Activated naive CD8-positive, alpha-beta T cell treated with anti-CD3 and anti-CD28 coated beads for 36 hours (primary cell): ENCODE results near the gene AGAP1. TPM values are rescaled to one million over a fixed set of nuclear protein-coding genes. Genes with fewer than 3 reads are reported as not detected.

Experiments
- DNase-seq: peaks from one replicate; pipeline ENCODE4 v3.0.0; 2021
- H3K27ac Mint-ChIP-seq: one replicate; pipeline ENCODE4 v1.8.0; 2022; ENCODE audit warnings: mild to moderate bottlenecking, moderate library complexity, mixed read lengths
- H3K27me3 Mint-ChIP-seq: one replicate; pipeline ENCODE4 v1.8.0; 2022; ENCODE audit warnings: mild to moderate bottlenecking, mixed read lengths
- H3K36me3 Mint-ChIP-seq: one replicate; pipeline ENCODE4 v1.8.0; 2021; ENCODE audit warnings: mild to moderate bottlenecking, mixed read lengths
- H3K4me1 Mint-ChIP-seq: one replicate; pipeline ENCODE4 v1.8.0; 2021; ENCODE audit warnings: mixed read lengths
- H3K4me3 Mint-ChIP-seq: one replicate; pipeline ENCODE4 v1.8.0; 2022; ENCODE audit warnings: mild to moderate bottlenecking, moderate library complexity, mixed read lengths
- H3K9me3 Mint-ChIP-seq: one replicate; pipeline ENCODE4 v1.8.0; 2022; ENCODE audit warnings: mixed read lengths
- total RNA-seq, 2 experiments: library from RNA; stranded (reverse); gene quantifications; one replicate each; pipeline ENCODE4 v1.2.3, GENCODE V29; 2021

Gene AGAP1
- total RNA-seq, 2 experiments from 2014 or later, result 0.89 to 1.4 TPM

GRCh38 chr2:235626658-235627057, 132.8 kb downstream of the AGAP1 start:
- no peak for DNase-seq
- Mint-ChIP-seq H3K4me3 (no peak overlapping the region), H3K4me1 (no peaks in the 10 kb centered on the region), H3K27me3 (peaks cover 5% of the 10 kb centered on the region), H3K27ac (no peak overlapping the region), H3K36me3 (no peaks in the 10 kb centered on the region), H3K9me3 (no peaks in the 10 kb centered on the region)

DNA sequence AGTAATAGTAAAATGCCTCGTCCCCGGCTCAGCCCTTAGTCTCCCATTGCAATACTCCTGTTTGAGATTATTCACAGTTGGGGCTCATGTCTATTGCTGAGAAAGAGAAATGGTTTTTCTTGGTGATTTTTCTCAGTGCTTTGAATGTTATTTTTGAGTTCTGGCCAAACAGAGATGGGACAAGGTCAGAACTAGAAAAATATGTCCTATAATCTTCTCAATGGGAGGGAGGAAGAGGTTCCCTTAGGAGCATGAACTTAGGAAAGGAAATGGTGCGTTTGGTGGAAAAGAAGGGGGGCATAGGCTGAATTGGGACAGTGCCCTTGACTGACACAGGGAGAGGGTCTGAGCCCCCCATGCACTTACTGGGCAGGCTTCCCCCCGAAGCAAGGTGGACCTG, 133.8 kb downstream of the AGAP1 start:
- no peaks in the 10 kb centered on the region for H3K4me1 Mint-ChIP-seq
- H3K27me3 Mint-ChIP-seq, result peaks cover 8% of the 10 kb centered on the region
- no peaks in the 10 kb centered on the region for H3K36me3 Mint-ChIP-seq
- DNase-seq, result no peak
- H3K9me3 Mint-ChIP-seq, result no peaks in the 10 kb centered on the region
- no peak overlapping the region for H3K27ac Mint-ChIP-seq
- no peak overlapping the region for H3K4me3 Mint-ChIP-seq

- Mint-ChIP-seq H3K27ac (no peak overlapping the region), H3K36me3 (no peaks in the 10 kb centered on the region), H3K9me3 (no peaks in the 10 kb centered on the region), H3K4me1 (no peaks in the 10 kb centered on the region), H3K27me3 (peaks cover 11% of the 10 kb centered on the region), H3K4me3 (no peak overlapping the region)
- no peak for DNase-seq
Observed at GRCh38 chr2:235630718-235631296, 137.0 kb downstream of the AGAP1 start.

DNA sequence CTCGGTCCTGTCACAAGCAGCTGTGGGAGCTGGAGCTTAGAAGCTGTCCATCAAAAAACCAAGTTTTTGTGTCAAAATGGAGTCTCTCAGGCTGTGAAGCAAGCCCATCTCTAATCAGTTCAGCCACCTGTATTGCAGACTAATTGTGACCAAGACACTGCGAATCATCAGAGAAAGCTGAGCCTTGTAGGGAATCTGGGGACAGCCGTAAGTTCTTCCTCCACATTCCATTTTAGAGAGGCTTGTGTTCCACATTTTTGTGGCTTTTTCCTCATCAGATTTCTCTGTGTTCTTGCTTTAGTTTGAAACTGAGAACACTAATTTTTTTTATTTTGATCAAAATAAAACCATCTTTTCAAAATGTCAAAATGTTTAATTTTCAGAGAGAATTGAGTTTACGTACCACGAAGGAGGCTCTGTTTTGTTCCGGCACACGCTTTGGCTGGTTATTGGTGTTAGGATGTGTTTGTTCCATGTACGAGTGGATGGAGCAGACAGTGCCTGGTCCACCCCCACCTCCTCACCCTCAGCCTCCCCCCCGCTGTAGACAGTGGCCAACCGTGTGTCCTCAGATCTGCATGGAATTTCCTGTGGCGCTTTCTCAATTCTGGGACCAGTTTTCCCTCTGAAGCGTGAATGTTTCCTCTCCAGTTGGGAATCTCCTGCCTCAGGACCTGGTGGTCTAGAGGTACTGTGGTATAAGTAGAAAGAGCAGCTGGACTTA, 140.8 kb downstream of the AGAP1 start:
- peaks cover 14% of the 10 kb centered on the region for H3K27me3 Mint-ChIP-seq
- H3K36me3 Mint-ChIP-seq, result no peaks in the 10 kb centered on the region
- no peak for DNase-seq

GRCh38 chr2:235636546-235636945, 142.7 kb downstream of the AGAP1 start:
- no peak overlapping the region for H3K4me3 Mint-ChIP-seq
- H3K27me3 Mint-ChIP-seq, result peaks cover 19% of the 10 kb centered on the region
- H3K4me1 Mint-ChIP-seq, result peaks cover 2% of the 10 kb centered on the region
- H3K9me3 Mint-ChIP-seq, result no peaks in the 10 kb centered on the region
- no peaks in the 10 kb centered on the region for H3K36me3 Mint-ChIP-seq
- DNase-seq, result no peak
- no peak overlapping the region for H3K27ac Mint-ChIP-seq

More for the DNA sequence above, 140.8 kb downstream of the AGAP1 start:
- no peaks in the 10 kb centered on the region for H3K9me3 Mint-ChIP-seq
- H3K27ac Mint-ChIP-seq, result no peak overlapping the region
- no peaks in the 10 kb centered on the region for H3K4me1 Mint-ChIP-seq
- no peak overlapping the region for H3K4me3 Mint-ChIP-seq

DNA sequence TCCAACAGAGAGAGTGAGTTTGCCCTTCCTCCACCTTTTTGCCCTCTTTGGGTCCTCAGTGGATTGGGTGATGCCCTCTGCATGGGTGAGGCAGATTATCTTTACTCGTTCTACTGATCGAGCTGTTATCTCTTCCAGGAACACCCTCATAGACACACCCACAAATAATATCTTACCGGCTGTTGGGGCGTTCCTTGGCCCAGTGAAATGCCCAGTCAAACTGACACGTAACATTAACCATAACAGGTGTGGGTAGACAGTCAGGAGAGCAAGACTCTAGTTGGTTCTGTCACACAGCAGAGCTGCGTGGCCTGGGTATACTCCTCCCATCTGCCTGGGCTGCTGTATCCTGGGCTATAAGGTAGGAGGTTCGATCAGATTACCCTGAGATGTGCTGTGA, 144.1 kb downstream of the AGAP1 start:
- H3K36me3 Mint-ChIP-seq, result no peaks in the 10 kb centered on the region
- peaks cover 20% of the 10 kb centered on the region for H3K27me3 Mint-ChIP-seq
- peaks cover 2% of the 10 kb centered on the region for H3K4me1 Mint-ChIP-seq
- no peak for DNase-seq
- H3K4me3 Mint-ChIP-seq, result no peak overlapping the region
- H3K27ac Mint-ChIP-seq, result no peak overlapping the region
- no peaks in the 10 kb centered on the region for H3K9me3 Mint-ChIP-seq

GRCh38 chr2:235638541-235639427, 144.9 kb downstream of the AGAP1 start:
- Mint-ChIP-seq H3K27ac (no peak overlapping the region), H3K4me1 (peaks cover 2% of the 10 kb centered on the region)

DNA sequence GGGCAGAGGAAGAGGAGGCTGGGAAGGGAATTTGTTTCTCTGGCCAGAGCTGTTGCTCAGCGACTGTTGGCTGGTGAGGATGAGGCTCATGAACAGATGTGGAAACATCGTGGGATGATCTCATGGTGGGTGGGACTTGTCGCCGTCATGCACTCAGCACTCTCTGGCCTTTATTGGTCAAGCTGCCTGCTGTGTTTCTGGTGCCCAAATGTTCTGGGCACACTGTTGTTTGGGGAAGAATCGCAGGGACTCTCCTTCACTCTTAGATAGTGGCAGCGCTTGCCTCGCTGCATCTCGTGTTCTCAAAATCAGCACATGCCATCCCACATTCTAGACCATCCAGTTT, 145.6 kb downstream of the AGAP1 start:
- H3K27me3 Mint-ChIP-seq, result peaks cover 17% of the 10 kb centered on the region
- no peak overlapping the region for H3K27ac Mint-ChIP-seq
- DNase-seq, result no peak
- H3K9me3 Mint-ChIP-seq, result no peaks in the 10 kb centered on the region
- H3K4me1 Mint-ChIP-seq, result peaks cover 2% of the 10 kb centered on the region
- no peaks in the 10 kb centered on the region for H3K36me3 Mint-ChIP-seq
- H3K4me3 Mint-ChIP-seq, result no peak overlapping the region

More at GRCh38 chr2:235638541-235639427, 144.9 kb downstream of the AGAP1 start:
- H3K27me3 Mint-ChIP-seq, result peaks cover 17% of the 10 kb centered on the region
- H3K36me3 Mint-ChIP-seq, result no peaks in the 10 kb centered on the region
- H3K4me3 Mint-ChIP-seq, result no peak overlapping the region
- no peak for DNase-seq
- H3K9me3 Mint-ChIP-seq, result no peaks in the 10 kb centered on the region

GRCh38 chr2:235639885-235640284, 146.0 kb downstream of the AGAP1 start:
- no peak overlapping the region for H3K27ac Mint-ChIP-seq
- peaks cover 2% of the 10 kb centered on the region for H3K4me1 Mint-ChIP-seq
- no peaks in the 10 kb centered on the region for H3K36me3 Mint-ChIP-seq
- peaks cover 17% of the 10 kb centered on the region for H3K27me3 Mint-ChIP-seq
- H3K4me3 Mint-ChIP-seq, result no peak overlapping the region
- H3K9me3 Mint-ChIP-seq, result no peaks in the 10 kb centered on the region
- no peak for DNase-seq

DNA sequence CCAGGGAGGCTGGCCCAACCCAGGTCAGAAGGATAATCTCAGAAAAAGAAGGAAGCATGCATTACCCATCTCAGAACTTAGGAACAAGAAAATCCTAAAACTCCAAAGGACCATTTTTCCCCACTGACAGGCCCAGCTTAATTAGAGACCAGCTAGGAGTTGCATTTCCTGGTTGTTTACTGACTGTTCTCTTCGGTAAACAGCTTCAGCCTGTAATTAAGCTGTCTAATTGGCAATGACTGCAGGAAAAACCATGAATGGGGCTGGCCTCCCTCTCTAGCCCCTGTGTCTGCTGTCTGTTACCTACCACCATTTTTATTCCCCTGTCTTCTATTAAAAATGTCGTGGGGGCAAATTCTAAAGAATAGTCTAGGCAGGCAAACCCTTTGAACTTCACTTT, 146.5 kb downstream of the AGAP1 start:
- Mint-ChIP-seq H3K27me3 (peaks cover 17% of the 10 kb centered on the region), H3K36me3 (no peaks in the 10 kb centered on the region), H3K9me3 (no peaks in the 10 kb centered on the region), H3K27ac (no peak overlapping the region), H3K4me3 (no peak overlapping the region), H3K4me1 (peaks cover 2% of the 10 kb centered on the region)
- no peak for DNase-seq

DNA sequence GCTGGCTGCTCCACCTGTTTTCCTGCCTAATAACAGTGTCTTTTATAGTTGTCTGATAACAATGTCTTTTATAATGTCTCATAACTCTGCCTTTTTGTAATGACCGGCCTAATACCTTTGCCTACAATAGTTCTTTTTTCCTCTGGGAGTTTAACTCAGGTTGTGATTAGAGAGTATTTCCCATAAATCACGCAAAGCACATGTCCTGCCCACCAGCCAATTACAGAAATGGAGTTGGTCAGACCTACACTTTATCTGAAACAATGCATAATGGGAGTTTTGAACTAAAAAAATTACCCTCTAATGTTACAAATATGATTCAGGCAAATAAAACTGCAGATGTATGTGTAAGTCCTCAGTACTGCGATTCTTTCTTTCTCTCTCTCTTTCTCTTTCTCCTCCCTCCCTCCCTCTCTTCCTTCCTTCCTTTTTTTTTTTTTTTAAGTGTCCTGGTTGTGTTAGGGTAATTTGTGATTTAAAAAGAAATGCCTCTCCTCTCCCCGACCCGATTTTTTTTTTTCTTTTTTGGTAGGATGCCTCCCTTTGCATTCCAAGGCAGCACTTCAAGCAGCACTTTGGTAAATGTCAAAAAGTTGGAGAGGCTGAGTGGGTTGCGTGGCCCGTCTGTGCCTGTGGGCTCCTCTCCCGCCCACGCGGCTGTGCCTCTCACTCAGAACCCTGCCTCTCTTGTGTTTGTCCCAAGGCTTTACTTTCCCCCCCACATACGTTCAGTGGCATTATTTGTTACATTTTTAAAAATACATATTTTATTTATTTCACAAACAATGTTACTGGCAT, 147.3 kb downstream of the AGAP1 start:
- H3K36me3 Mint-ChIP-seq, result no peaks in the 10 kb centered on the region
- H3K4me3 Mint-ChIP-seq, result no peak overlapping the region
- no peak overlapping the region for H3K27ac Mint-ChIP-seq
- H3K9me3 Mint-ChIP-seq, result no peaks in the 10 kb centered on the region
- peaks cover 2% of the 10 kb centered on the region for H3K4me1 Mint-ChIP-seq
- peaks cover 17% of the 10 kb centered on the region for H3K27me3 Mint-ChIP-seq
- no peak for DNase-seq

DNA sequence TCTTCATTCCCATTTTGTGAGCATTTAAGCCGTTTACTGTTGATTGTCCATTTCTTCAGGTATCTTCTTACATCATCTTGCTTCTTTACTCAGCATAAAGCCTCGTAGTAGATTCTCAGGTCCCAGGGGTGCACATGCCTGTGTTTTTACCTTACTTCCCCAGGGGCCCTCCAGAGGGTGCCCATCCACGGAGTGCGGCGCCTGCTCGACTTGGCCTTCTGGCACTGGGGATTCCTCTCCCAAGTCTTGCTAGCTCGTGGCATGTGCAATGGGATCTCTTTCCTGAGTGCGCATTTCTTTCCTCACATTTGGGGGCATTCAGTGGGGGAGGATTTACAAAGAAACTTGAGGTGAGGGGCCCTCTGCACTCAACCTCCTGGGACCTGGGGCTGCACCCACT, 148.1 kb downstream of the AGAP1 start:
- H3K36me3 Mint-ChIP-seq, result no peaks in the 10 kb centered on the region

DNA sequence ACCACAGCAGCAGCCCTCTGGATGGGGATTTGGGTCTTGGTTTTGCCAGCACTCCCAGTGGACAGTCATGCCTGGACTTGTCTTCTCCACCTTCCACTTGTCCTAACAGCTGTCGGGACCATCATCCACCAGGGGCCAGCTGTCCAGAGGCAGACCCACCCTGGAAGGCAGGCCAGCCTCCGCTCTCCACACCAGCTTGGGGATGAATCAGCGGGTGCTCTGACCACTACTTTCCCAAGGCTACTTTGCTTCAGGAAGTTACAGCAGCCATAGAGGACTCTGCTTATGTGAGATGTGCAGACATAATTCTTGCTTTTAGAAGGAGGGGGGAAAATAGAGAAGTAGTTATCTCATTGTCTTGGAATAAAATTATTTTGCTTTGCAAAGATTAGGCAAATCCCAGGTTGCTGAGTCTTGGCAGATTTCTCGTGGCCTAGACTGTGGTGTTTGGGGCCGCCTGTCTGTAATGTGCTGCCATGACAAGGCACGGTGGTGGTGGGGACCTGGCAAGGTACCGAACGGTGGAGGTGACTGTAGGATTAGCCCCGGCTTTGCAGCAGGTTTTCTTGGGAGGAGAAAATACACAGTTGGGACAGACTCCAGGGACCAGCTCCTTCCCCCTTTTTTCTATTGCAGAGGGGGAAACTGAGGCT, 148.7 kb downstream of the AGAP1 start:
- Mint-ChIP-seq H3K4me3 (no peak overlapping the region), H3K27ac (no peak overlapping the region), H3K36me3 (no peaks in the 10 kb centered on the region), H3K4me1 (peaks cover 2% of the 10 kb centered on the region), H3K27me3 (peaks cover 18% of the 10 kb centered on the region), H3K9me3 (no peaks in the 10 kb centered on the region)
- no peak for DNase-seq

More for the DNA sequence above, 148.1 kb downstream of the AGAP1 start:
- peaks cover 21% of the 10 kb centered on the region for H3K27me3 Mint-ChIP-seq
- peaks cover 2% of the 10 kb centered on the region for H3K4me1 Mint-ChIP-seq
- no peak overlapping the region for H3K4me3 Mint-ChIP-seq
- no peaks in the 10 kb centered on the region for H3K9me3 Mint-ChIP-seq
- no peak overlapping the region for H3K27ac Mint-ChIP-seq
- DNase-seq, result no peak

DNA sequence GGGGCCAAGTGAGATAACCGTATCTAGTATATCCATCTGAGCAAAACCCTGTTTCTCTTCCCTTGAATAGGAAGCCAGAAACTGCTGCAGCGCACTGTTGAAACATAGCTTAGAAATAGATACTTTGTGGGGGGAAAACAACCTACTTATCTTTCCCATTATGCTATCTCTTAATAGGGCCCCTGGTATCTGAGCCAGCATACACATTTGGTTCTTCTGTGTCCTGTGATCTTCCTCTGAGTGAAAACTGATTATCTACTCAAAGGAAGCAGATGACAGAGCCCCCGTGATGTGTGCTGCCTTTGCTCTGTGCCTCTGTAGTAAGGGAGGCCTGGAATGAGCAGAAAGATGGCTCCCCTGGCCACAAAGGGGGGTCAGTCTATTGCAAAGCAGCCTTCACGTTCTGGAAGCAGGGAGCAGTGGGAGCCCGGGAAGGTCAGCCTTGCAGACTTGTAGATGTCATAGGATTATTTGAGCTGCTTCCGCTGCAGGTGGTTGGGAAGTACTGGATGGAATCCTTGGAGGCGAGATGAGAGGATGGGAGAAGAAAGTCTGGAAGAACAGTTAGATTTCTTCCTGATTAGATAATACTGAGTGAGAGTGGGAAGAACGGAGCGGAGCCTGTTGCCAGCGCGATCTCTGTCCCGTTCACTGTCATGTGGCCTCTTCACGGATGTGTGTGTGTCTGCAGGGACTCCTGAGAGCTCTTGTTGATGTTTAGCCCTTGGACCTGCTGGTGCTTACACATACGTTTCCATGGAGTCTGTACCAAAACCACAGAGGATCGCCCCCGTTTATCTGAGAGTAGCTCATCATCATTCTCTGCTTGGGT, 150.1 kb downstream of the AGAP1 start:
- Mint-ChIP-seq H3K27ac (no peak overlapping the region), H3K36me3 (no peaks in the 10 kb centered on the region), H3K4me3 (no peak overlapping the region), H3K9me3 (no peaks in the 10 kb centered on the region), H3K27me3 (peaks cover 19% of the 10 kb centered on the region), H3K4me1 (peaks cover 2% of the 10 kb centered on the region)
- DNase-seq, result no peak
